Fibroblast of lung (primary cell): ENCODE data around the gene ZMYND19. TPM values are rescaled to one million over a fixed set of nuclear protein-coding genes. Genes with fewer than 3 reads are reported as not detected.

Experiments used
- DNase-seq, 2 donors: peaks; one replicate each; pipeline versions ENCODE4 v3.0.0 to v3.0.0-alpha.2; 2010; ENCODE audit warnings: low read depth in 2 of 2
- H2AFZ ChIP-seq: 2 replicates; pipeline ENCODE4 v1.5.1; 2012; ENCODE audit warnings: low read length, control low read depth, inconsistent platforms
- H3K27ac ChIP-seq: 2 replicates; pipeline ENCODE4 v1.5.1; 2011; ENCODE audit warnings: low read length, control low read depth; ENCODE audit not compliant: insufficient read depth
- H3K27me3 ChIP-seq: 2 replicates; pipeline ENCODE4 v1.5.1; 2011; ENCODE audit warnings: mild to moderate bottlenecking, low read length; ENCODE audit not compliant: control insufficient read depth, insufficient read depth
- H3K36me3 ChIP-seq: 2 replicates; pipeline ENCODE4 v1.5.1; 2011; ENCODE audit warnings: low read length; ENCODE audit not compliant: control insufficient read depth, insufficient read depth
- H3K4me1 ChIP-seq: 2 replicates; pipeline ENCODE4 v1.5.1; 2011; ENCODE audit warnings: low read length; ENCODE audit not compliant: control insufficient read depth, insufficient read depth; ENCODE audit errors: extremely low read depth
- H3K4me2 ChIP-seq: 2 replicates; pipeline ENCODE4 v1.5.1; 2011; ENCODE audit warnings: low read length, control low read depth; ENCODE audit not compliant: insufficient read depth; ENCODE audit errors: extremely low read depth
- H3K4me3 ChIP-seq, 4 experiments: fragments of 200-600 bp in 1 of 4; sonication (generic) in 1 of 4; replicated peaks in 1 of 4; 2 replicates each; pipeline ENCODE4 v1.5.1; 2011 to 2016; ENCODE audit warnings: low read length in 4 of 4, low read depth in 3 of 4, mild to moderate bottlenecking in 3 of 4, control low read depth in 2 of 4, inconsistent platforms in 1 of 4, mixed read lengths in 1 of 4; ENCODE audit not compliant: insufficient read depth in 1 of 4; ENCODE audit errors: control extremely low read depth in 1 of 4
- H3K79me2 ChIP-seq: 2 replicates; pipeline ENCODE4 v1.5.1; 2012; ENCODE audit warnings: mild to moderate bottlenecking, low read length, inconsistent platforms; ENCODE audit not compliant: control insufficient read depth, insufficient read depth
- H3K9ac ChIP-seq: 2 replicates; pipeline ENCODE4 v1.5.1; 2011; ENCODE audit warnings: mild to moderate bottlenecking, low read length, control low read depth; ENCODE audit not compliant: insufficient read depth
- H3K9me3 ChIP-seq: 2 replicates; pipeline ENCODE4 v1.5.1; 2012; ENCODE audit warnings: low read depth, low read length; ENCODE audit not compliant: control insufficient read depth, insufficient read depth
- H4K20me1 ChIP-seq: 2 replicates; pipeline ENCODE4 v1.5.1; 2011; ENCODE audit warnings: low read length; ENCODE audit not compliant: control insufficient read depth, insufficient read depth; ENCODE audit errors: extremely low read depth
- EZH2 ChIP-seq: IDR thresholded peaks from 2 replicates; pipeline ENCODE4 v1.5.1; 2012; ENCODE audit warnings: low read length, control low read depth, mild to moderate bottlenecking; ENCODE audit errors: missing control alignments
- polyA plus RNA-seq, 2 donors: library from polyadenylated mRNA; depleted of rRNA in 1 of 2; stranded (reverse) in 1 of 2; unstranded in 1 of 2; fragments of >200 nt; gene quantifications; 2 replicates each; pipeline ENCODE4 v1.2.1, GENCODE V29; 2011 to 2012; ENCODE audit warnings: missing spikeins in 1 of 2
- total RNA-seq: library from RNA; depleted of rRNA; stranded (reverse); fragments of >200 nt; gene quantifications from 2 replicates; pipeline ENCODE4 v1.2.1, GENCODE V29; 2014
- TF ChIP-seq, protein P1 (sequence below), 2 donors: IDR thresholded peaks in 1 of 2; conservative IDR thresholded peaks in 1 of 2; 1 replicate in 1 of 2; 2 replicates in 1 of 2; pipeline ENCODE4 v1.5.1; 2011 to 2012; ENCODE audit warnings: low read length in 2 of 2, control low read depth in 1 of 2, inconsistent platforms in 1 of 2, low read depth in 1 of 2, mild to moderate bottlenecking in 1 of 2

ZMYND19 gene
- total and polyA plus RNA-seq, 2 donors (not counting 1 experiment from before 2014, with no cell fraction given): 11.2 to 12.7 TPM

DNA sequence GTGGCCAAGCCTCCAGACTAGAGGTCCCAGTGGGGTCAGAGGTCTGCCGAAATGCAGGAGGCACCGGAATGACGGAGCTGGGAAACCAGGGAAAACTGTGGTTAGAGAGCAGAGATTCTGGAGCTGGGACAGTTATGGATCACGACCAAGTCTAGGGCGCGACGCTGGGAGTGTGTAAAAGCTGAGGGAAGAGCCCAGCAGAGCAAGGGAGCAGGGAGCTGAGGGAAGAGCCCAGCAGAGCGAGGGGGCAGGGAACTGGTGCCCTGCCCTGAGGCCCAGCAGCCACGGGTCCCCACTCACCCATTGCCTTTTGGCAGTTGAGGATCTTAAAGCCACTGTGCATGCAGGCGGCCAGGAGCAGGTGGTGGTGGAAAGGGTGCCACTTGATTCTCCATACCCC is 26.2 kb downstream of the ZMYND19 start:
- Histone ChIP-seq H3K9me3 (no peaks in the 10 kb centered on the region), H3K36me3 (peaks cover 7% of the 10 kb centered on the region), H3K4me2 (no peak overlapping the region), H3K4me3 (no peak overlapping the region), H3K9ac (no peak overlapping the region), H3K4me1 (no peaks in the 10 kb centered on the region), H4K20me1 (no peaks in the 10 kb centered on the region), H3K27ac (no peak overlapping the region), H2AFZ (no peak overlapping the region), H3K27me3 (no peaks in the 10 kb centered on the region), H3K79me2 (no peaks in the 10 kb centered on the region)
- no peak for DNase-seq
- no peak for TF ChIP-seq EZH2
- TF ChIP-seq, protein P1, sequence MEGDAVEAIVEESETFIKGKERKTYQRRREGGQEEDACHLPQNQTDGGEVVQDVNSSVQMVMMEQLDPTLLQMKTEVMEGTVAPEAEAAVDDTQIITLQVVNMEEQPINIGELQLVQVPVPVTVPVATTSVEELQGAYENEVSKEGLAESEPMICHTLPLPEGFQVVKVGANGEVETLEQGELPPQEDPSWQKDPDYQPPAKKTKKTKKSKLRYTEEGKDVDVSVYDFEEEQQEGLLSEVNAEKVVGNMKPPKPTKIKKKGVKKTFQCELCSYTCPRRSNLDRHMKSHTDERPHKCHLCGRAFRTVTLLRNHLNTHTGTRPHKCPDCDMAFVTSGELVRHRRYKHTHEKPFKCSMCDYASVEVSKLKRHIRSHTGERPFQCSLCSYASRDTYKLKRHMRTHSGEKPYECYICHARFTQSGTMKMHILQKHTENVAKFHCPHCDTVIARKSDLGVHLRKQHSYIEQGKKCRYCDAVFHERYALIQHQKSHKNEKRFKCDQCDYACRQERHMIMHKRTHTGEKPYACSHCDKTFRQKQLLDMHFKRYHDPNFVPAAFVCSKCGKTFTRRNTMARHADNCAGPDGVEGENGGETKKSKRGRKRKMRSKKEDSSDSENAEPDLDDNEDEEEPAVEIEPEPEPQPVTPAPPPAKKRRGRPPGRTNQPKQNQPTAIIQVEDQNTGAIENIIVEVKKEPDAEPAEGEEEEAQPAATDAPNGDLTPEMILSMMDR (conservative IDR thresholded peaks at IDR 0.05 in 1 of 2, IDR thresholded peaks at IDR 0.05 in 1 of 2; ENCODE audit: low read depth in 1 of 2, low read length in 2 of 2): no peak

- no peak overlapping the region for H3K4me2 ChIP-seq
- DNase-seq: no peak
- TF ChIP-seq, protein P1 (conservative IDR thresholded peaks at IDR 0.05 in 1 of 2, IDR thresholded peaks at IDR 0.05 in 1 of 2; ENCODE audit: low read depth in 1 of 2, low read length in 2 of 2): no peak
- TF ChIP-seq EZH2: no peak
- H3K9me3 ChIP-seq: no peaks in the 10 kb centered on the region
- no peaks in the 10 kb centered on the region for H4K20me1 ChIP-seq
- no peaks in the 10 kb centered on the region for H3K79me2 ChIP-seq
- peaks cover 15% of the 10 kb centered on the region for H3K36me3 ChIP-seq
- no peak overlapping the region for H3K9ac ChIP-seq
- H2AFZ ChIP-seq: no peak overlapping the region
- no peaks in the 10 kb centered on the region for H3K27me3 ChIP-seq
- no peaks in the 10 kb centered on the region for H3K4me1 ChIP-seq
- no peak overlapping the region for H3K27ac ChIP-seq
- no peak overlapping the region for H3K4me3 ChIP-seq
These were observed 32.2 kb downstream of the ZMYND19 start for GRCh38 chr9:137558127-137558526.

DNA sequence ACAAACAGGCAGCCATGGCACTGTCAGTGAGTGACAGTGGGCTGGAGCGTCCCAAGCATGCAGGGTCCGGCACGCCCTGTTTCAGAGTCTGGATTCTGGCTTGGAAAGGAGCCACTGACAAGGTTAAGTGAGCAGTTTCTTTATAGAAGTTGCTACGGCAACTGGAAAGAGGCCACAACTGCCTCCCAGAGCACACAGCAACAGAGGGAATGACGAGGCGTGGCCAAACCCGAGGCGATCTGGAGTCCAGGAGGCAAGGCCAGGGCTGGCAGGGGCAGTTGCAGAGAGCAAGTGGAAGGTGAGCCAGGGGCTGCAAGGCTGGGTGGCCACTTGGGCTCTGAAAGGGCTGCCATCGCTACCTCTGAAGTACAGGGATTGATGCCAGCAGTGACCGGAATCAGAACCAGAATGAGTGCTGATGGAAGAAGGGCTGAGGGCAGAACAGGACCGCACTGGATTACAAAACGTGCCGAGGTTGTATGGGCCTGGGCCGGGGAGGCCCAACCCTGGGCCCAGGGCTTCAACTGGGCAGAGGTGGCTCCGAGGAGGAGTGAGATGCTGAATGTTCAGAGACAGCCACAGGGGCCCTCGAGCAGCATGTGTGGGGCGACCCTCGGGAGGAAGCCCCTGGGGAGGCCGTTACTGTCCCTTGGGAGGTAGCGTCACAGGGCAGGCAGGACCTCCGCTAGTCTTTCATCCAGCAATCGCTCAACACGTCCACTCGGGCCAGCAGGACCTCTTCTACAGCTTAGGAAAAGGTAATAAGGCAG is 34.1 kb downstream of the ZMYND19 start:
- DNase-seq: peak; percentile 29 to 67
- TF ChIP-seq EZH2: no peak
- TF ChIP-seq, protein P1 (conservative IDR thresholded peaks at IDR 0.05 in 1 of 2, IDR thresholded peaks at IDR 0.05 in 1 of 2; ENCODE audit: low read depth in 1 of 2, low read length in 2 of 2): no peak
- no peak overlapping the region for H3K27ac ChIP-seq

More for the DNA sequence above, 34.1 kb downstream of the ZMYND19 start:
- Histone ChIP-seq H2AFZ (no peak overlapping the region), H3K27me3 (no peaks in the 10 kb centered on the region), H3K4me1 (peaks cover 4% of the 10 kb centered on the region), H3K36me3 (peaks cover 12% of the 10 kb centered on the region), H3K4me2 (no peak overlapping the region), H3K4me3 (no peak overlapping the region), H3K9me3 (no peaks in the 10 kb centered on the region), H3K79me2 (peaks cover 4% of the 10 kb centered on the region), H3K9ac (no peak overlapping the region), H4K20me1 (no peaks in the 10 kb centered on the region)
